Measurements from ENCODE around the gene ADAMTS10. TPM values are rescaled to one million over a fixed set of nuclear protein-coding genes. Genes with fewer than 3 reads are reported as not detected.

Gene ADAMTS10
- total and polyA plus RNA-seq, 2 of the 13 experiments (the other 11 are each of a cell fraction or from before 2014, with no cell fraction given) = 0.49 to 1.7 TPM

GRCh38 chr19:8640402-8641004 is 30.0 kb upstream of the ADAMTS10 start (continued):
- TF ChIP-seq ZNF343 (CRISPR knock-in tag; IDR thresholded peaks at IDR 0.05) (no peak), SSRP1 (CRISPR knock-in tag; IDR thresholded peaks at IDR 0.05) (no peak), HMG20A (CRISPR knock-in tag; IDR thresholded peaks at IDR 0.05; ENCODE audit: borderline replicate concordance) (peak; percentile 51), SRSF1 (optimal IDR thresholded peaks at IDR 0.05; ENCODE audit: low read depth, low read length) (no peak), THAP7 (CRISPR knock-in tag; IDR thresholded peaks at IDR 0.05) (no peak), ARID4A (CRISPR knock-in tag; IDR thresholded peaks at IDR 0.05; ENCODE audit: borderline replicate concordance) (peak; percentile 51; the same call in 1 of the 2 replicates), ATF6 (CRISPR knock-in tag; conservative IDR thresholded peaks at IDR 0.05) (no peak), PTBP1 (IDR thresholded peaks at IDR 0.05; ENCODE audit: low read depth, low read length, poor library complexity, severe bottlenecking) (no peak), ARNTL (CRISPR knock-in tag; IDR thresholded peaks at IDR 0.05) (0 out of 2 replicates have a peak, but pooled peaks have one; percentile 27), ZNF235 (CRISPR knock-in tag; IDR thresholded peaks at IDR 0.05; ENCODE audit: borderline replicate concordance) (no peak), ZFY (CRISPR knock-in tag; IDR thresholded peaks at IDR 0.05) (no peak), IKZF4 (CRISPR knock-in tag; IDR thresholded peaks at IDR 0.05; ENCODE audit: borderline replicate concordance, low read depth, not compliant biosample characterization) (no peak), ZNF709 (CRISPR knock-in tag; IDR thresholded peaks at IDR 0.05) (no peak), SIX4 (CRISPR knock-in tag; IDR thresholded peaks at IDR 0.05) (0 out of 2 replicates have a peak, but pooled peaks have one; percentile 30), XRCC5 (optimal IDR thresholded peaks at IDR 0.05; ENCODE audit: low read length) (no peak)
- TF ChIP-seq, protein P1, sequence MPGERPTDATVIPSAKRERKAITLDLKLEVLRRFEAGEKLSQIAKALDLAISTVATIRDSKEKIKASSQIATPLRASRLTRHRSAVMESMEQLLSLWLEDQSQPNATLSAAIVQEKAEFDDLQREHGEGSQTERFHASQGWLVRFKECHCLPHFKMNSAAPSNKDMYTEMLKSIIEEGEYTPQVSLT (CRISPR knock-in tag; IDR thresholded peaks at IDR 0.05; ENCODE audit: borderline replicate concordance, low read depth) = no peak

Measured in HepG2 (cell line).